DND-41 (cell line): ENCODE results near the gene MRPL21.

ENCODE experiments used
- ATAC-seq: fragments of 200-7000 bp; cut with Tn5 transposase; 3 replicates; pipeline ENCODE4 v1.9.1; 2021; ENCODE audit warnings: low read depth; ENCODE audit not compliant: insufficient read depth
- DNase-seq: peaks from one replicate; pipeline ENCODE4 v3.0.0-alpha.2; 2020
- H2AFZ ChIP-seq: 2 replicates; pipeline ENCODE4 v1.6.0; 2012; ENCODE audit warnings: low read depth, low read length
- H3K27ac ChIP-seq: 2 replicates; pipeline ENCODE4 v1.5.1; 2012; ENCODE audit warnings: low read length, inconsistent platforms
- H3K27me3 ChIP-seq: fragments of 200-600 bp; sonication (generic); 2 replicates; pipeline ENCODE4 v1.6.0; 2012; ENCODE audit warnings: low read length, mild to moderate bottlenecking, inconsistent platforms; ENCODE audit not compliant: insufficient read depth, poor library complexity
- H3K36me3 ChIP-seq: 2 replicates; pipeline ENCODE4 v1.5.1; 2012; ENCODE audit warnings: low read length, inconsistent platforms; ENCODE audit not compliant: insufficient read depth
- H3K4me1 ChIP-seq: 2 replicates; pipeline ENCODE4 v1.5.1; 2012; ENCODE audit warnings: mild to moderate bottlenecking, low read length; ENCODE audit not compliant: insufficient read depth
- H3K4me2 ChIP-seq: 2 replicates; pipeline ENCODE4 v1.6.0; 2012; ENCODE audit warnings: mild to moderate bottlenecking, moderate library complexity, low read length, inconsistent platforms; ENCODE audit not compliant: insufficient read depth
- H3K4me3 ChIP-seq, 2 experiments: fragments of 200-600 bp in 1 of 2; shearing (Covaris generic) in 1 of 2; 2 replicates each; pipeline ENCODE4 v1.5.1; 2012 to 2016; ENCODE audit warnings: inconsistent platforms in 2 of 2, low read length in 2 of 2, mild to moderate bottlenecking in 2 of 2, low read depth in 1 of 2, moderate library complexity in 1 of 2
- H3K79me2 ChIP-seq: 2 replicates; pipeline ENCODE4 v1.6.0; 2012; ENCODE audit warnings: low read length, inconsistent platforms; ENCODE audit not compliant: insufficient read depth
- H3K9ac ChIP-seq: 2 replicates; pipeline ENCODE4 v1.6.0; 2012; ENCODE audit warnings: low read depth, mild to moderate bottlenecking, inconsistent platforms, low read length, moderate library complexity
- H3K9me3 ChIP-seq: 2 replicates; pipeline ENCODE4 v1.5.1; 2012; ENCODE audit warnings: low read length, moderate library complexity, mild to moderate bottlenecking, inconsistent platforms; ENCODE audit not compliant: insufficient read depth, severe bottlenecking
- H4K20me1 ChIP-seq: 2 replicates; pipeline ENCODE4 v1.6.0; 2012; ENCODE audit warnings: low read length; ENCODE audit not compliant: insufficient read depth
- CTCF ChIP-seq: IDR thresholded peaks from 2 replicates; pipeline ENCODE4 v1.5.1; 2012; ENCODE audit warnings: borderline replicate concordance, low read length, moderate library complexity, mild to moderate bottlenecking; ENCODE audit not compliant: poor library complexity, severe bottlenecking; ENCODE audit errors: extremely low read depth
- EZH2 ChIP-seq: IDR thresholded peaks from 3 replicates; pipeline ENCODE4 v1.6.1; 2012; ENCODE audit warnings: borderline replicate concordance, low read depth, mild to moderate bottlenecking, moderate library complexity, low read length, inconsistent platforms; ENCODE audit not compliant: severe bottlenecking

The MRPL21 gene

DNA sequence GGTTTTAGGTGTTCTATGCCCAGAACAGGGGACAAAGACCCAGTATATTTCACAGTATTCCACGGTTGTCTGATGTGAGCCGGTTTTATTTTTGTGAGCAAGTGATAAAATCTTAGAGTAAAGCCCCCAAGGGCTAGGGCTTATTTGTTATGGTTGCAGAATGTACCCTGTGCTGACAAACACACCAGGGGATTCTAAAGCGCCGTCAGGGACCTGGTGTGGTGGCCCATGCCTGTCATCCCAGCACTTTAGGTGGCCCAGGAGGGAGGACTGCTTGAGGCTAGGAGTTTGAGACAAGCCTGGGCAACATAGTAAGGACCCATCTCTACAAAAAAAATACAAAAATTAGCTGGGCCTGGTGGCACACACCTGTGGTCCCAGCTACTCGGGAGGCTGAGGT is 22.8 kb downstream of the MRPL21 start:
- no peaks in the 10 kb centered on the region for H3K4me1 ChIP-seq
- no peaks in the 10 kb centered on the region for H3K36me3 ChIP-seq
- H3K79me2 ChIP-seq, result no peaks in the 10 kb centered on the region
- no peaks in the 10 kb centered on the region for H3K9me3 ChIP-seq
- no peak for DNase-seq
- no peak for ATAC-seq
- H3K4me2 ChIP-seq, result no peak overlapping the region
- no peaks in the 10 kb centered on the region; the same call in 1 of the 2 replicates for H4K20me1 ChIP-seq
- H3K27me3 ChIP-seq, result no peaks in the 10 kb centered on the region
- no peak overlapping the region for H3K27ac ChIP-seq
- H3K9ac ChIP-seq, result no peak overlapping the region
- H2AFZ ChIP-seq, result no peak overlapping the region
- no peak overlapping the region for H3K4me3 ChIP-seq
- TF ChIP-seq EZH2, result no peak
- TF ChIP-seq CTCF, result no peak

DNA sequence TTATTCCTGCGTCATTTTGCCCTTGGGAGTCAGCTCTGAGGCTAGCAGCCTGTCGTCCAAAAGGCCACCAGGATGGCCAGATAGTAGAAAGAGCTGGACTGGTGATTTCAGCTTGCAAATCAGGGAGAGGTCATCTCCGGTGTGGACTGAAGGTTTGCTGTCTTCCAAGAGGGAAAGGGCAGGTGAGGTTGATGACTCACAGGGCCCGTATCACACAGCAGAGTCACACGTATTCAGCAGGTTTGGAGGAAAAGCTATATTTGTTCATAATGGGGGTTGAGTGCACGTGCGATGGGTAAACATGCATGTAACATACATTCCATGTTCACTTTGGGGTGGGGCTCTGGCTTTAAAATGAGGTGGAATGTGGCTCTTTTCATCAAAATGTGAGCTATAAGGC is 25.6 kb downstream of the MRPL21 start:
- Histone ChIP-seq H2AFZ (no peak overlapping the region), H3K36me3 (no peaks in the 10 kb centered on the region), H3K4me2 (no peak overlapping the region), H3K4me1 (peaks cover 5% of the 10 kb centered on the region; the same call in 1 of the 2 replicates), H4K20me1 (no peaks in the 10 kb centered on the region; the same call in 1 of the 2 replicates), H3K9me3 (no peaks in the 10 kb centered on the region), H3K4me3 (no peak overlapping the region), H3K27ac (no peak overlapping the region), H3K79me2 (no peaks in the 10 kb centered on the region), H3K9ac (no peak overlapping the region), H3K27me3 (no peaks in the 10 kb centered on the region)
- ATAC-seq (no peak), DNase-seq (no peak)
- TF ChIP-seq EZH2 (no peak), CTCF (no peak)

DNA sequence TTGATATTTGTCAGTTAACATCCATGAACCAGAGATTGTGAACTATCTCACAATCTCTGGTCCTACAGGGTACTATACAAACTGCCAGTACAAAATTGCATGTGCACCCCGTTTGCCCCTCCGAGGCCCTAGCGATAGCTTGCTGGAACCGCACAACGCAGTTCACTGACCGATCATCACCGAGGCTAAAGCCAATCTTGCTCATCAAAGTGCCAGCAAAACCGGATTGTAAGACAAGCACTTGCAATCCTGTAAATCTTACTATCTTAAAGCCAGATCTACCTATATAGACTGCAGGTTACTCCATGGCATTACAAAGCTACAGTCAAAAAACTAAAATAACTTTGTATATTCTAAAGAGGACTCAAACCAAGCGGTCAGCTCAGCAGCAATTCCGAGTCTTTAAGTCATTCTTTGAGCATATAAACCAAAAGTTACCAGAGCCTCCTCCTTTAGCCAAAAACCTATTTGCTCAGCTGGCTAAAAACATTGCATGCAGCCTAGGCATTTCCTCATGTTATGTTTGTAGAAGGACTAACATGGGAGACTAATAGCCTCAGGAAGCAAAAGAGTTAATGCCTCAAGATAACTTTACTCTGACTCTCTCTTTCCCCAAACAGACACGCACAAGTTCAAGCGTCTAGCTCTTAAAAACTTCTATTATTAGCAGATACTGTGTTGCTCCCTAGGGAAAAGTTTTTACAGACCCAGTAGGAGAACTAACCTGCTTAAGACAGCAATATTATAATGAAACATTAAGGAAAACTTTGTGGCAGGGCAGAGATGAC is 31.2 kb downstream of the MRPL21 start:
- H4K20me1 ChIP-seq, result no peaks in the 10 kb centered on the region
- ATAC-seq (no peak), DNase-seq (no peak)
- H3K4me3 ChIP-seq, result no peak overlapping the region
- H3K27ac ChIP-seq, result no peak overlapping the region
- H3K9ac ChIP-seq, result no peak overlapping the region
- H3K9me3 ChIP-seq, result no peaks in the 10 kb centered on the region
- H3K4me1 ChIP-seq, result peaks cover 5% of the 10 kb centered on the region; the same call in 1 of the 2 replicates
- TF ChIP-seq CTCF, result no peak
- TF ChIP-seq EZH2, result no peak
- no peaks in the 10 kb centered on the region for H3K36me3 ChIP-seq
- no peak overlapping the region for H3K4me2 ChIP-seq
- no peak overlapping the region for H2AFZ ChIP-seq
- H3K79me2 ChIP-seq, result no peaks in the 10 kb centered on the region
- H3K27me3 ChIP-seq, result no peaks in the 10 kb centered on the region
